BLaER1 treated with 17β-estradiol and CSF1 and Interleukin-3, amounts not matched to agents 10 nM and 100 nM (cell line): ENCODE results near the gene RBP7.
"Not testable (repeated sequence)": the region's sequence is repeated elsewhere in the genome, so short reads cannot be mapped to it uniquely, and the experiment has no call there.

Experiments used
- H3K27ac ChIP-seq, 11 experiments: shearing (Covaris generic); formaldehyde crosslinking; 2 replicates each; pipeline ENCODE4 v1.8.1; 2022
- H3K27me3 ChIP-seq, 11 experiments: shearing (Covaris generic); formaldehyde crosslinking; 2 replicates each; pipeline ENCODE4 v1.8.1; 2022
- H3K36me3 ChIP-seq, 11 experiments: shearing (Covaris generic); formaldehyde crosslinking; 2 replicates each; pipeline ENCODE4 v1.8.1; 2022
- H3K4me1 ChIP-seq, 10 experiments: shearing (Covaris generic); formaldehyde crosslinking; 2 replicates each; pipeline ENCODE4 v1.8.1; 2022
- H3K4me2 ChIP-seq, 11 experiments: shearing (Covaris generic); formaldehyde crosslinking; 2 replicates each; pipeline ENCODE4 v1.8.1; 2022
- H3K4me3 ChIP-seq, 10 experiments: shearing (Covaris generic); formaldehyde crosslinking; 2 replicates each; pipeline ENCODE4 v1.8.1; 2022
- H3K9ac ChIP-seq, 11 experiments: shearing (Covaris generic); formaldehyde crosslinking; 2 replicates each; pipeline ENCODE4 v1.8.1; 2022
- H3K9me3 ChIP-seq, 11 experiments: shearing (Covaris generic); formaldehyde crosslinking; replicated peaks in 1 of 11; 2 replicates each; pipeline ENCODE4 v1.8.1; 2022
- H4K20me1 ChIP-seq, 11 experiments: shearing (Covaris generic); formaldehyde crosslinking; 2 replicates each; pipeline ENCODE4 v1.8.1; 2022
- Cebpa-rat ChIP-seq, 11 experiments: shearing (Covaris generic); IDR thresholded peaks; 2 replicates each; pipeline ENCODE4 v1.8.1; 2022

RBP7 gene

DNA sequence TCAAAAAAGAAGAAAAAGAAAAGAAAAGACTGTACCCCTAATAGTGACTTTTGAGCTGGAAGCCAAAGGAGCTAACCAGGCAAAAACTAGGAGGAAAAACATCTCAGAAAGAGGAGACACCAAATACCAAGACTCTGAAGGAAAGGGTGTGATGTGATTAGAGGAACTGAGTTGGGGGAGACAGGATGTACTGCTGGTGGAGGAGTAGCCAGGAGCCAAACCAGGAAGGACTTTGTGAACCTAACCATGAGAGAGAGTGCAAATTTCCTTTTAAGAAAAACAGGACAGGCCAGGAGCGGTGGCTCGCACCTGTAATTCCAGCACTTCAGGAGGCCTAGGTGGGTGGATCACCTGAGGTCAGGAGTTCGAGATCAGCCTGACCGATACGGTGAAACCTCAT, 4.1 kb upstream of the RBP7 start:
- Histone ChIP-seq H3K4me2 (peak overlapping the region in 5 of 11 experiments; percentile 33 to 76 (median 71); a peak in 10 of 22 replicates), H3K27me3 (no peaks in the 10 kb centered on the region; a peak in 1 of 22 replicates), H3K27ac (peak overlapping the region in 5 of 11 experiments; percentile 11 to 75 (median 55); a peak in 8 of 22 replicates), H3K9me3 (peaks cover 14 to 25% (median 19%) of the 10 kb centered on the region in 11 experiments), H3K36me3 (0 out of 22 replicates have a peak, but pooled peaks cover 0 to 3% (median 0%) of the 10 kb centered on the region in 11 experiments), H3K4me3 (no peak overlapping the region), H3K9ac (no peak overlapping the region; a peak in 1 of 22 replicates), H4K20me1 (no peaks in the 10 kb centered on the region), H3K4me1 (peaks cover 0 to 48% (median 11%) of the 10 kb centered on the region in 10 experiments; a peak in 10 of 20 replicates)
- no peak for TF ChIP-seq Cebpa-rat (IDR thresholded peaks at IDR 0.05)

- H3K9ac ChIP-seq, result no peak overlapping the region
- H4K20me1 ChIP-seq, result no peaks in the 10 kb centered on the region
- TF ChIP-seq Cebpa-rat (IDR thresholded peaks at IDR 0.05), result no peak
- peak overlapping the region in 2 of 11 experiments; percentile 73 to 75; a peak in 3 of 22 replicates for H3K27ac ChIP-seq
- peaks cover 21 to 32% (median 27%) of the 10 kb centered on the region in 11 experiments for H3K9me3 ChIP-seq
- no peak overlapping the region for H3K4me3 ChIP-seq
- peaks cover 0 to 48% (median 11%) of the 10 kb centered on the region in 10 experiments; a peak in 10 of 20 replicates for H3K4me1 ChIP-seq
- H3K4me2 ChIP-seq, result peak overlapping the region in 2 of 11 experiments; percentile 74 to 76; a peak in 4 of 22 replicates
- H3K27me3 ChIP-seq, result no peaks in the 10 kb centered on the region; a peak in 1 of 22 replicates
- H3K36me3 ChIP-seq, result 0 out of 22 replicates have a peak, but pooled peaks cover 0 to 3% (median 0%) of the 10 kb centered on the region in 11 experiments
These were observed 3.4 kb upstream of the RBP7 start for GRCh38 chr1:9993561-9994075.

DNA sequence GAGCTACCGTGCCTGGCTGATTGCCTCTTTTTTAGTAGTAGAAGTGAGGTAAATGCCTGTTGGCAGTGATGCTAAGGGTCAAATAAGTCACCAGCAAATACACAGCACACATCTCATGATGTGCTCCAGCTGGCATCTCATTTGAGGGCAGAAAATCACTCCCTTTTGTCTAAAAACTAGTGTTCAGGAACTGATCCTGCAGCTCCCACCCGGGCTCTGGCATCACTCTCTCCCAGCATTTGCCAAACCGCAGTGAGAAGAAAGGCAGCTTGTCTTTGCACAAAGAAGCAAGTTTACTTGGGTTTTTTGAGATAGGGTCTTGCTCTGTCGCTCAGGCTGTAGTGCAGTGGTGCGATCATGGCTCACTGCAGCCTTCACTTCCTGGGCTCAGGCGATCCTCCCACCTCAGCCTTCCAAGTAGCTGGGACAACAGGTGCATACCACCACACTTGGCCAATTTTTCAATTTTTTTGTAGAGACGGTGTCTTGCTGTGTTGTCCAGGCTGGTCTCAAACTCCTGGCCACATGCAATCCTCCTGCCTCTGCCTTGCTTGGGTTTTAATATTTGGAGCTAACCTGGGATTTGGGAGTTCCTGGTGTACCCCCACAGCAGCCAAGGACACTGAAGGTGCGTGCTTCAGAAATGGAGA, 4.1 kb downstream of the RBP7 start:
- H3K4me3 ChIP-seq, result no peak overlapping the region
- H3K9me3 ChIP-seq, result peaks cover 38 to 43% (median 41%) of the 10 kb centered on the region in 11 experiments
- 0 out of 22 replicates have a peak, but pooled peaks cover 0 to 4% (median 0%) of the 10 kb centered on the region in 11 experiments for H3K36me3 ChIP-seq
- H3K27me3 ChIP-seq, result no peaks in the 10 kb centered on the region; a peak in 1 of 22 replicates
- H4K20me1 ChIP-seq, result no peaks in the 10 kb centered on the region
- H3K27ac ChIP-seq, result no peak overlapping the region
- no peak overlapping the region for H3K4me2 ChIP-seq
- no peak overlapping the region for H3K9ac ChIP-seq
- TF ChIP-seq Cebpa-rat (IDR thresholded peaks at IDR 0.05), result no peak
- H3K4me1 ChIP-seq, result no peaks in the 10 kb centered on the region

DNA sequence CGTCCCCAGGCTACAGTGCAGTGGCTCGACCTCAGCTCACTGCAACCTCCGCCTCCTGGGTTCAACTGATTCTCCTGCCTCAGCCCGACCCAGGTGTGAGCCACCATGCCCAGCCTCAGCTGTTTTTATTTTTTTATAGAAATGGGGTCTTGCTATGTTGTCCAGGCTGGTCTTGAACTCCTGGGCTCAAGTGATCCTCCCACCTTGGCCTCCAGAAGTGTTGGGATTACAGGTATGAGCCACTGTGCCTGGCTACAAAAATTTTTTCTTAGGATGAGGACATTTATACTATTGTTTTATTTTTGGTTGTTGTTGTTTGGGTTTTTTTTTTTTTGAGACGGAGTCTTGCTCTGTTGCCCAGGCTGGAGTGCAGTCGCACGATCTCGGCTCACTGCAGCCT, 8.2 kb downstream of the RBP7 start:
- H3K4me1 ChIP-seq, H4K20me1 ChIP-seq, H3K9ac ChIP-seq, H3K36me3 ChIP-seq, H3K4me2 ChIP-seq, H3K27ac ChIP-seq, H3K27me3 ChIP-seq, H3K4me3 ChIP-seq, H3K9me3 ChIP-seq: not testable (repeated sequence)

GRCh38 chr1:10007169-10007568, 10.1 kb downstream of the RBP7 start:
- H3K9ac ChIP-seq, result no peak overlapping the region
- H3K4me2 ChIP-seq, result no peak overlapping the region
- H3K27me3 ChIP-seq, result no peaks in the 10 kb centered on the region
- no peak for TF ChIP-seq Cebpa-rat (IDR thresholded peaks at IDR 0.05)
- no peak overlapping the region for H3K4me3 ChIP-seq
- no peak overlapping the region for H3K27ac ChIP-seq
- H3K9me3 ChIP-seq, result no peaks in the 10 kb centered on the region
- H4K20me1 ChIP-seq, result no peaks in the 10 kb centered on the region
- H3K36me3 ChIP-seq, result no peaks in the 10 kb centered on the region
- H3K4me1 ChIP-seq, result no peaks in the 10 kb centered on the region

DNA sequence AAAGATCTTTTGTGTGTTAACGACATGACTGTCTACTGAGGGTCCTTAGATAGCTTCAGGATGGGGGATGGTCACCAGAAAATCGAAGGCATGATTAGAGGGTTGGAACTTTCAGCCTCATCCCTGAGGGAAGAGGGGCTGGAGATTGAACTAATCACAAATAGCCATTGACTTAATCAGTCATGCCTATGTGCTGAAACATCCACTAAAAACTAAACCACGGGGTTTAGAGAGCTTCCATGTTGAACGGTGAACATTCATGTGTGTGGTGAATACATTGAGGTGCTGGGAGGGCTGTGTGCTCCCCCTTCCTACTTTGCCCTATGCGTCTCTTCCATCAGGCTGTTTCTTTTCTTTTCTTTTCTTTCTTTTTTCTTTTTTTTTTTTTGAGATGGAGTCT, 17.0 kb downstream of the RBP7 start:
- no peak for TF ChIP-seq Cebpa-rat (IDR thresholded peaks at IDR 0.05)
- no peak overlapping the region for H3K4me3 ChIP-seq
- no peaks in the 10 kb centered on the region for H3K4me1 ChIP-seq
- no peaks in the 10 kb centered on the region for H3K36me3 ChIP-seq
- H3K27ac ChIP-seq, result no peak overlapping the region
- H3K9me3 ChIP-seq, result no peaks in the 10 kb centered on the region
- no peak overlapping the region for H3K9ac ChIP-seq
- no peaks in the 10 kb centered on the region for H4K20me1 ChIP-seq
- no peaks in the 10 kb centered on the region for H3K27me3 ChIP-seq
- no peak overlapping the region for H3K4me2 ChIP-seq

GRCh38 chr1:10019561-10019960, 22.5 kb downstream of the RBP7 start:
- Histone ChIP-seq H3K4me1 (no peaks in the 10 kb centered on the region), H3K4me3 (no peak overlapping the region), H3K27me3 (no peaks in the 10 kb centered on the region), H3K36me3 (no peaks in the 10 kb centered on the region), H3K9ac (no peak overlapping the region), H3K27ac (no peak overlapping the region), H3K9me3 (no peaks in the 10 kb centered on the region), H3K4me2 (no peak overlapping the region), H4K20me1 (no peaks in the 10 kb centered on the region)
- TF ChIP-seq Cebpa-rat (IDR thresholded peaks at IDR 0.05), result no peak

DNA sequence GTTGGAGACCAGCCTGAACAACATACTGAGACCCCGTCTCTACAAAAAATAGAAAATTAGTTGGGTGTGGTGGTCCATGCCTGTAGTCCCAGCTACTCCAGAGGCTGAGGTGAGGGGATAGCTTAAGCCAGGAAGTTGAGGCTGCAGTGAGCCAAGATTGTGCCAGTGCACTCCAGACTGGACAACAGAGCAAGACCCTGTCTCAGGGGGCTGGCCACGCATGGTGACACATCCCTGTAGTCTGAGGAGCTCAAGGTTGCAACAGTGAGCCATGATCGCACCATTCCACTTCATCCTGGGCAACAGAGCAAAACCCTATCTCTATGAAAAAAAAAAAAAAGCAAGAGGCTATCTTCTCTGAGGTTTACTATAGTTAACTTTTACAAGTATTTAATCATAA, 23.1 kb downstream of the RBP7 start:
- no peaks in the 10 kb centered on the region for H3K36me3 ChIP-seq
- no peak overlapping the region for H3K4me3 ChIP-seq
- H3K4me1 ChIP-seq, result no peaks in the 10 kb centered on the region
- H3K9ac ChIP-seq, result no peak overlapping the region
- no peak overlapping the region for H3K27ac ChIP-seq
- H4K20me1 ChIP-seq, result no peaks in the 10 kb centered on the region
- peaks cover 0 to under 1% (median 0%) of the 10 kb centered on the region in 11 experiments; a peak in 2 of 22 replicates for H3K9me3 ChIP-seq
- no peak overlapping the region for H3K4me2 ChIP-seq
- H3K27me3 ChIP-seq, result no peaks in the 10 kb centered on the region
- TF ChIP-seq Cebpa-rat (IDR thresholded peaks at IDR 0.05), result no peak

- H3K4me2 ChIP-seq, H3K4me1 ChIP-seq, H3K27me3 ChIP-seq, H3K9ac ChIP-seq, H4K20me1 ChIP-seq, H3K27ac ChIP-seq, H3K4me3 ChIP-seq, H3K36me3 ChIP-seq, H3K9me3 ChIP-seq: not testable (repeated sequence)
These were observed 23.6 kb downstream of the RBP7 start for GRCh38 chr1:10020678-10021077.

- not testable (repeated sequence) for H3K4me3 ChIP-seq, H3K4me1 ChIP-seq, H3K27me3 ChIP-seq, H4K20me1 ChIP-seq, H3K27ac ChIP-seq, H3K36me3 ChIP-seq, H3K9me3 ChIP-seq, H3K4me2 ChIP-seq, H3K9ac ChIP-seq
These were observed 25.0 kb downstream of the RBP7 start for GRCh38 chr1:10021992-10022391.
